Muscle layer of duodenum (tissue), 2 donors: Measurements from ENCODE around the gene NFIX.
A peak's percentile ranks its signal among the peaks of the same experiment; 100 is the strongest.
"Not testable (repeated sequence)": the region's sequence is repeated elsewhere in the genome, so short reads cannot be mapped to it uniquely, and the experiment has no call there.

ENCODE experiments used
- H3K27ac ChIP-seq: one replicate; pipeline ENCODE4 v1.7.0; 2013; ENCODE audit warnings: mild to moderate bottlenecking, low read length
- H3K27me3 ChIP-seq: one replicate; pipeline ENCODE4 v1.7.0; 2013; ENCODE audit warnings: low read depth, mild to moderate bottlenecking, control low read depth, low read length
- H3K36me3 ChIP-seq, 2 donors: one replicate each; pipeline ENCODE4 v1.7.0; 2013; ENCODE audit warnings: low read length in 2 of 2, control low read depth in 1 of 2, mild to moderate bottlenecking in 1 of 2; ENCODE audit not compliant: insufficient read depth in 2 of 2, control insufficient read depth in 1 of 2
- H3K4me1 ChIP-seq, 2 donors: one replicate each; pipeline ENCODE4 v1.7.0; 2013; ENCODE audit warnings: low read length in 2 of 2, mild to moderate bottlenecking in 2 of 2, control low read depth in 1 of 2, moderate library complexity in 1 of 2; ENCODE audit not compliant: insufficient read depth in 2 of 2, control insufficient read depth in 1 of 2
- H3K4me3 ChIP-seq, 2 donors: one replicate each; pipeline ENCODE4 v1.7.0; 2013; ENCODE audit warnings: low read length in 2 of 2, low read depth in 1 of 2, mild to moderate bottlenecking in 1 of 2
- H3K9me3 ChIP-seq, 2 donors: one replicate each; pipeline ENCODE4 v1.7.0; 2013; ENCODE audit warnings: low read length in 2 of 2, control low read depth in 1 of 2, mild to moderate bottlenecking in 1 of 2; ENCODE audit not compliant: control insufficient read depth in 1 of 2
- donor health status: healthy.

NFIX gene

DNA sequence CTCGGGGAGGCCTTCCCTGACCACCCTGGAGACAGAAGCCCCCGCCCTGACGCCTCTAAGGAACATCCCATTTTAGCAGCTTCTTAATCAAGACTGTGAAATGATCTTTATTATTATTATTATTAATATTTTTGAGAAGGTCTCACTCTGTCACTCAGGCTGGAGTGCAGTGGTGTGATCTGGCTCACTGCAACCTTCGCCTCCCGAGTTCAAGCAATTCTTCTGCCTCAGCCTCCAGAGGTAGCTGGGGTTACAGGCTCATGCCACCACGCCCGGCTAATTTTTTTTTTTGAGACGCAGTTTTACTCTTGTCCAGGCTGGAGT, 29.5 kb upstream of the NFIX start:
- Histone ChIP-seq H3K36me3 (no peaks in the 10 kb centered on the region), H3K4me1 (peaks cover 0 to 4% of the 10 kb centered on the region in 2 donors), H3K27me3 (no peaks in the 10 kb centered on the region), H3K9me3 (no peaks in the 10 kb centered on the region), H3K4me3 (no peak overlapping the region), H3K27ac (no peak overlapping the region)

DNA sequence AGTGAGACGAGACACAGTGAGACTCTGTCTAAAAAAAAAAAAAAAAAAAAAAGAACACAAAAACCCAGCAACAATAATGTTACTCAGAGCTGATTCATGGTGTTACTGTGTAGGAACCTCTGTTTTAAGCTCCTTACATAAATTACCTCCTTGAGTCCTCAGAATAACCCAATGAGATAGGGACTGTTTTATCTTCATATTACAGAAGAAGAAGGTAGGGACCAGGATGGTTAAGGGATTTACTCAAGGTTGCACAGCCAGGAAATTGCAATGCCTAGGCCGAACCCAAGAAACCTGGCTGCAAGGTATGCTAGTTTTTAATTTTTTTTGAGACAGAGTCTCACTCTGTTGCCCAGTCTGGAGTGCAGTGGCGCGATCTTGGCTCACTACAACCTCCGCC, 27.4 kb upstream of the NFIX start:
- Histone ChIP-seq H3K36me3 (no peaks in the 10 kb centered on the region), H3K4me1 (peaks cover 0 to 4% of the 10 kb centered on the region in 2 donors), H3K27ac (no peak overlapping the region), H3K9me3 (no peaks in the 10 kb centered on the region), H3K4me3 (no peak overlapping the region), H3K27me3 (no peaks in the 10 kb centered on the region)

DNA sequence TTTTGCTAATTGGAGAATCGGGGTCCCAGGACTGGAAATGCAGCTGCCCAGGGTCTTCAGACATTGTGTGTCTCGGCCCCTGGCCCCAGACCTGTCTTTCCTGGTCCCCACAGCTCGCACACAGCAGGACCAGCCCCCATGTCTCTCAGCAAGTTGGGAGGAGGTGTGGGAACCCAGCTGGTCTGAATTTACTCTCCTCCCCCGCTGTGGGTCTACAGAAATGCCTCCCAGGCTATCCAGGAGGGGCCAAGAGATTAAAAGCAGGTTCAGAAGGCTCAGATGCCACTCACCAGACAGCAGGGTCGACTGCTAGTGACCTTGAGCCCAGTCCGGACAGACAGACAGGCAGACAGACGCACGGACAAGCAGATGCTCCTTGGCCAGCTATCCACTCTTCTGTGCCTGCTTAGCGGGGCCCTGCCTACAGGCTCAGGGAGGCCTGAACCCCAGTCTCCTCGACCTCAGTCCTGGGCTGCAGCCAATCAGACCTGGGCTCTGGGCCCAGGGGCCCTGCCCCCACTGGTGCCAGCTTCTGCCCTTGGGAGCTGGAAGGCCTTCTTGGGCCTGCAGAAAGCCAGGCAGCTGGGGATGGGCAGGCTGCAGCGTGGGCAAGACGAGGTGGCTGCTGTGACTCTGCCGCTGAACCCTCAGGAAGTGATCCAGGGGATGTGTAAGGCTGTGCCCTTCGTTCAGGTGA, 25.8 kb upstream of the NFIX start, which contains the start of gene DAND5:
Gene DAND5 (plus strand): TSS at position 285 of the 697 bp plus-strand sequence. CDS start 85 bp downstream, at position 370.
- no peaks in the 10 kb centered on the region for H3K36me3 ChIP-seq
- no peaks in the 10 kb centered on the region for H3K9me3 ChIP-seq
- H3K4me3 ChIP-seq, result no peak within 1 kb of the TSS
- no peak within 1 kb of the TSS for H3K27ac ChIP-seq
- no peaks in the 10 kb centered on the region for H3K27me3 ChIP-seq
- peaks cover 0 to 4% of the 10 kb centered on the region in 2 donors for H3K4me1 ChIP-seq

DNA sequence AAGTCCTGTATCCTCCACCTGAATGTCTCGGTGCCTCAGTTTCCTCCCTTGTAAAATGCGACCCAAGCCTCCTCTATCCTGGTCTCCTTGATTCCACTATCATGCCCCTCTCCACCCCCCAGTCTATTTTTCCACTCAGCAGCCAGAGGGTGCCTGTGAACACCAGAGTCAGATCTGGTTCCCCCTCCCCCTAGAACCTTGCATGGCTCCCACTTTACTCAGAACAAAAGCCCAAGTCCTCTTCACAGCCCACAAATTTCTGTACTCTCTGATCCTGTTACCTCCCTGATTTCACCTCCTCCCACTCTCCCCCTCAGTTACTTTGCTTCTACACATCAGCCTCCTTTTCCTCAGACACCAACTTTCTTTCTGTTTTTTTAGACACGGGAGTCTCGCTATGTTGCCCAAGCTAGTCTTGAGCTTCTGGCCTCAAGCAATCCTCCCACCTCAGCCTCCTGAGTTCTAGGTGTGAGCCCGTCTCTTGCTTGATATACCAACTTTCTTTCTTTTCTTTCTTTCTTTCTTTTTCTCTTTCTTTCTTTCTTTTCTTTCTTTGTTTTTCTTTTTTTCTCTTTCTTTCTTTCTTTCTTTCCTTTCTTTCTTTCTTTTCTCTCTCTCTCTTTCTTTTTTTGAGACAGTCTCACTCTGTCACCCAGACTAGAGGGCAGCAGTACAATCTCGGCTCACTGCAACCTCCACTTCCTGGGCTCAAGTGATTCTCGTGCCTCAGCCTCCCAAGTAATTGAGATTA, 25.0 kb upstream of the NFIX start:
- H3K4me1 ChIP-seq, result peaks cover 0 to 4% of the 10 kb centered on the region in 2 donors
- H3K36me3 ChIP-seq, result no peaks in the 10 kb centered on the region
- H3K27me3 ChIP-seq, result no peaks in the 10 kb centered on the region
- no peaks in the 10 kb centered on the region for H3K9me3 ChIP-seq
- no peak overlapping the region for H3K27ac ChIP-seq
- H3K4me3 ChIP-seq, result no peak overlapping the region

DNA sequence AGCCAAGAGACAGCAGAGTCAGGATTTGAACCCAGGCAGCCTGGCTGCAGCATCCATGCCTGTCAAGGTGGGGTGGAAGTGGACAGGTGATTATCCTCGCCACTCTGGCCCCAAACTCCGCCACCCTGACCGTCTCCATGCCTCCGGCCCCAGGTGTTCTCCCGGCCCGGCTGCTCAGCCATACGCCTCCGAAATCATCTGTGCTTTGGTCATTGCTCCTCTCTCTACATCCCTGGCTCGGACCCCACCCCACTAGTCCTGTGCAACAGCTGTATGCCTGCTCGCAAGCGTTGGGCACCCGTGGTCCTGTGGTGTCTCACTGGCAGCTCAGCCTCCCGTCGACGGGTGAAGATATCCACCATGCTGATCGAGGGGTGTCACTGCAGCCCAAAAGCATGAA, 22.0 kb upstream of the NFIX start:
- Histone ChIP-seq H3K4me3 (no peak overlapping the region), H3K27me3 (no peaks in the 10 kb centered on the region), H3K36me3 (no peaks in the 10 kb centered on the region), H3K9me3 (no peaks in the 10 kb centered on the region), H3K4me1 (no peaks in the 10 kb centered on the region), H3K27ac (no peak overlapping the region)

DNA sequence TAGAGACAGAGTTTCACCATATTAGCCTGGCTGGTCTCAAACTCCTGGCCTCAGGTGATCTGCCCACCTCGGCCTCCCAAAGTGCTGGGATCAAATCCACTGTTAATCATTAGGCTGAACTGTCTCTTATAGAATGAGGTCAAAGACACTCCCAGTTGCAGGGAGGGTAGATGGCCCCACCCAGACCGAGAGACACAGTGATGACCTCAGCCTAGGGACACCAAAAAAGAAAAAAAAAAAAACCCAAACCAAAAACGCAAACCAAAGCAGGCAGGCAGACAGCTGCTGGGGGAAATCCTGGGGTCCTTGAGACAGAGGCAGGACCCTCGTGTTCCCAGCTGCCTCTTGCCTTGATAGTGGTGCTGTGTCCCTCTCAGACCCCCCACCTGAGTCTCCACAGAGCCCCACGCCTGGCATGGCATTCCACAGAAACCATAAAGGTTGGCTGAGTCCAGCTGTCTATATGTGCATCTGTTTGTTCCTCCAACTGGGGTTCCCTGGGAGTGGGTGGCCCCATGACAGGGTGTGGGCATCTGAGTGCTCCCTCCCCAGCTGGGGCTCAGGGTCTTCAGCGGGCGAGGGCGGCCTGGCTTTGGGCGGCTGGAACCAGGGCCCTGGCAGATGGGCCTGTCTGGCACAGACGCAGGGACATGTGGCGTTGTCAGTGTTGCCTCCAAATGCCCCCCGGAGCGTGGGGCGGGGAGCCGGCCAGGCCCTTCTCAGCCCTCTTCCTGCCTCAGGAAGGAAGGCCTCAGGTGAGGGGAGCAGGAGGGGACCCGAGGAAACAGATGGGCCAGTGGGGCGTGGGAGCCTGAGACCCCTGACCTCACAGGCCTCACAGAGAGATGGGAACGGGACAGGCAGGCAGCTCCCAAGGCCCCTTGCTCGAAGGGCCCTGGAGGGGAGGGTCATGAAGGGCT, 20.7 kb upstream of the NFIX start:
- no peak overlapping the region for H3K4me3 ChIP-seq
- no peaks in the 10 kb centered on the region for H3K9me3 ChIP-seq
- H3K27ac ChIP-seq, result no peak overlapping the region
- no peaks in the 10 kb centered on the region for H3K4me1 ChIP-seq
- H3K27me3 ChIP-seq, result no peaks in the 10 kb centered on the region
- H3K36me3 ChIP-seq, result no peaks in the 10 kb centered on the region

DNA sequence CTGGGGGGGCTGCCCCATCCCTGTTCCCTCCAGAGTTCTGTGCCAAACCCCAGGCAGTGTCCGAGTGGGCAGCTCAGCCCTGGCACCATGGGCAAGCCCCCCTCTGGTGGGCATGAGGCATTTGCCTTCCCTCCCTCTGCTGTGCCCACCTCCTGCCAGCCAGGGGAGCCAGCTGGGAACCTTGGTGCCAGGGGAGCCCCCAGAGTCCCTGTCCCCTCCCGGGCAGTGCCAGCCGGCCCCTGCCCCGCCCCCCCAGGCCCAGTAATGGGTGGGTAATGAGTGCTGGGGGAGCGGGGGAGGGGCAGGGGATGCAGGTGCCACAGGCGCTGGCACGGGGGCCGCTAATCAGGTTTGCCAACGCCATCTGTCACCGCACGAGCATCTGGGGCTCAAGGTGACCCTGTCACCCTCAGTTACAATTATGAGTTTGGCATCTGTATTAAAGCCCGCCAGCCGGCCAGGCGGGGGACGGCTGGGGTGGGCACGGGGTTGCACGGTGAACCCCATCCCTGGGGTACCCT, 20.0 kb upstream of the NFIX start:
- H3K27ac ChIP-seq, result no peak overlapping the region
- no peaks in the 10 kb centered on the region for H3K36me3 ChIP-seq
- H3K4me1 ChIP-seq, result no peaks in the 10 kb centered on the region
- H3K4me3 ChIP-seq, result no peak overlapping the region
- no peaks in the 10 kb centered on the region for H3K27me3 ChIP-seq
- no peaks in the 10 kb centered on the region for H3K9me3 ChIP-seq

DNA sequence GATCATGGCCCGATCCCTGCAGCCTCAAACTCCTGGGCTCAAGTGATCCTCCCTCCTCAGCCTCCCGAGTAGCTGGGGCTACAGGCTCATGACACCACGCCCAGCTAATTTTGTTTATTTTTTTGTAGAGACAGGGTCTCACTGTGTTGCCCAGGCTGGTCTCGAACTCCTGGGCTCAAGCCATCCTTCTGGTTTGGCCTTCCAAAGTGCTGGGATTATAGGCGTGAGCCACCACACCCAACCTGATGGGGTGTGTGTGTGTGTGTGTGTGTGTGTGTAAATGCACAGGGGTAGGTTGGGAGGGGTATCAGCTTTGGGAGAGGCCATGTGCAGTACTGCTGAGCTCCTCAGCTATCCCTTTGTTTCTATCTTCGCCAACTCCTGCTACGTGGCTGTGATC, 19.2 kb upstream of the NFIX start:
- H3K4me1 ChIP-seq, H3K9me3 ChIP-seq, H3K27ac ChIP-seq, H3K27me3 ChIP-seq, H3K36me3 ChIP-seq, H3K4me3 ChIP-seq: not testable (repeated sequence)

DNA sequence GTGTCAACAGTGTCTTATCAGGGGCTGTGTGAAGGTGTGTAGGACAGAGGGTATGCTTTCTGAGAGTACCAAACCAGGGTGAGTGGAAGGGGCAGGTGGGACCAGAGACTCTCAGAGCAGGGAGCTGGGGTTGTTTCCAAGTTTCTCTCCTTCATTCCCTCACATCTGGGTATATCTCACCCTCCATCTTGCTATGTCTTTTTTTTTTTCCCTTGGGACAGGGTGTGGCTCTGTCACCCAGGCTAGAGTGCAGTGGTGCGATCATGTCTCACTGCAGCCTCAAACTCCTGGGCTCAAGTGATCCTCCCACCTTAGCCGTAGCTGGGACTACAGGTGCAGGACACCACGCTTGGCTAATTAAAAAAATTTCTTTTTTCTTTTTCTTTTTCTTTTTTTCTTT, 15.3 kb upstream of the NFIX start:
- Histone ChIP-seq H3K27me3 (no peaks in the 10 kb centered on the region), H3K36me3 (no peaks in the 10 kb centered on the region), H3K9me3 (no peaks in the 10 kb centered on the region), H3K4me1 (peaks cover 3 to 4% of the 10 kb centered on the region in 2 donors), H3K27ac (no peak overlapping the region), H3K4me3 (no peak overlapping the region)

DNA sequence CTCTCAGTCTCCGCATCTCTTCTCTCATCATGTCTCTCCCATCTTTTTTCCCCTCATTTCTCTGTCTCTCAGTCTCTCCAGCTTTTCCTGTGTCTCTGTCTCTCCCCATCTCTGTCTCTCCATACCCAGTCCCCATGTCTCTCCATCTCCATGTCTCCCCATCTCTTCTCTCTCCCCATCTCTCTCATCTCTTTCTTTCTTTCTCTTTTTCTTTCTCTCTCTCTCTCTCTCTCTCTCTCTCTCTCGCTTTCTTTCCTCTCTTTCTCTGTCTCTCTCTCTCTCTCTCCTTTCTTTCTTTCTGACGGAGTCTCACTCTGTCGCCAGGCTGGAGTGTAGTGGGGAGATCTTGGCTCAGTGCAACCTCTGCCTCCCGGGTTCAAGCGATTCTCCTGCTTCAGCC, 12.6 kb upstream of the NFIX start:
- Histone ChIP-seq H3K27ac (no peak overlapping the region), H3K4me3 (no peak overlapping the region)

DNA sequence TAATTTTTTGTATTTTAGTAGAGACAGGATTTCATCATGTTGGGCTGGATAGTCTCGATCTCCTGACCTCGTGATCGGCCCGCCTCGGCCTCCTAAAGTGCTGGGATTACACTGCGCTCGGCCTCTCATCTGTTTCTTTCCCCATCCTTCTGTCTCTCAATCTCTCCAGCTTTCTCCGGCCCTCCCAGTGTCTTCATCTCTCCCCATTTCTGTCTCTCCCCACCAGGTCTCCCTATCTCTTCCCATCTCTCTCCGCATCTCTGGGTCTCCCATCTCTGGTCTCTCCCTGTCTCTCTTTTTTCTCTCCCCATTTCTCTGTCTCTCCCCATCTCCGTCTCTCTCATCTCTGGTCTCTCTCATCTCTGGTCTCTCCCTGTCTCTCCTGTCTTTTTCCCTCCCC, 12.2 kb upstream of the NFIX start:
- H3K27me3 ChIP-seq, result no peaks in the 10 kb centered on the region
- no peaks in the 10 kb centered on the region for H3K36me3 ChIP-seq
- H3K4me3 ChIP-seq, result peak overlapping the region in 1 of 2 donors; percentile 30
- no peaks in the 10 kb centered on the region for H3K9me3 ChIP-seq
- H3K4me1 ChIP-seq, result peaks cover 4 to 7% of the 10 kb centered on the region in 2 donors
- no peak overlapping the region for H3K27ac ChIP-seq

More for the DNA sequence above, 12.6 kb upstream of the NFIX start:
- H3K27me3 ChIP-seq, result no peaks in the 10 kb centered on the region
- no peaks in the 10 kb centered on the region for H3K9me3 ChIP-seq
- H3K36me3 ChIP-seq, result no peaks in the 10 kb centered on the region
- H3K4me1 ChIP-seq, result peaks cover 4 to 7% of the 10 kb centered on the region in 2 donors
